Kidney (tissue), 14 donors: ENCODE results near the gene MTHFSD. TPM values are rescaled to one million over a fixed set of nuclear protein-coding genes. Genes with fewer than 3 reads are reported as not detected.

ENCODE experiments used
- DNase-seq, 5 donors: peaks; one replicate each; pipeline ENCODE4 v3.0.0-alpha.2; 2013 to 2020
- FAIRE-seq: peaks from 2 replicates; lab custom pipeline; 2012; peaks lifted over from hg19 to GRCh38; lab: Jason Lieb, UNC
- H3K27ac ChIP-seq, 2 donors: one replicate each; pipeline ENCODE4 v1.7.0; 2013; ENCODE audit warnings: low read depth in 2 of 2, low read length in 2 of 2, inconsistent platforms in 1 of 2
- H3K27me3 ChIP-seq: one replicate; pipeline ENCODE4 v1.7.1; 2013; ENCODE audit warnings: low read length, inconsistent platforms; ENCODE audit not compliant: control insufficient read depth, insufficient read depth
- H3K36me3 ChIP-seq, 3 donors: one replicate each; pipeline versions ENCODE4 v1.7.0 to v1.7.1; 2013; ENCODE audit warnings: low read length in 3 of 3, control low read depth in 1 of 3, inconsistent platforms in 1 of 3; ENCODE audit not compliant: insufficient read depth in 3 of 3, control insufficient read depth in 2 of 3
- H3K4me1 ChIP-seq, 3 donors: one replicate each; pipeline versions ENCODE4 v1.7.0 to v1.7.1; 2013; ENCODE audit warnings: low read length in 3 of 3, inconsistent platforms in 1 of 3, low read depth in 1 of 3; ENCODE audit not compliant: control insufficient read depth in 2 of 3, insufficient read depth in 2 of 3
- H3K4me3 ChIP-seq, 3 donors: one replicate each; pipeline versions ENCODE4 v1.7.0 to v1.8.1; 2013; ENCODE audit warnings: low read length in 3 of 3, control low read depth in 1 of 3, inconsistent platforms in 1 of 3
- H3K9ac ChIP-seq, 3 donors: one replicate each; pipeline versions ENCODE4 v1.7.0 to v1.7.1; 2013; ENCODE audit warnings: low read length in 3 of 3, control low read depth in 1 of 3, inconsistent platforms in 1 of 3
- H3K9me3 ChIP-seq, 3 donors: one replicate each; pipeline versions ENCODE4 v1.7.0 to v1.7.1; 2013; ENCODE audit warnings: low read length in 3 of 3, control low read depth in 1 of 3, inconsistent platforms in 1 of 3; ENCODE audit not compliant: control insufficient read depth in 2 of 3, insufficient read depth in 1 of 3
- intact Hi-C: fragments of 100-400 bp; cut with DNase I; formaldehyde crosslinking; loops from one replicate; pipeline ENCODE4 v1.11.1; 2022
- polyA plus RNA-seq: library from polyadenylated mRNA; stranded (reverse); fragments of 350-450 nt; fragmentation: Illumina TruSeq; extraction: RNeasy Lipid Tissue Mini Kit (QIAGEN cat#74804); gene quantifications from one replicate; pipeline ENCODE4 v1.2.3, GENCODE V29; 2014; ENCODE audit warnings: low read depth, low replicate concordance; ENCODE audit not compliant: insufficient read depth
- total RNA-seq: library from RNA; stranded (reverse); fragmentation: NEBNext Ultra II Directional; extraction: Animal tissue kit (Norgen Biotek cat#: 25700); gene quantifications from one replicate; pipeline ENCODE4 v1.2.1, GENCODE V29; 2021
- TF ChIP-seq, protein P1 (sequence below): IDR thresholded peaks from 3 replicates; pipeline ENCODE4 v1.5.1; 2012; ENCODE audit warnings: mild to moderate bottlenecking, moderate library complexity, borderline replicate concordance; ENCODE audit not compliant: insufficient read depth; ENCODE audit errors: extremely low read depth
- donor health status: control.
- donor health status: control.
- donor health status: control.
- donor health status: control.
- donor health status: control.
- donor health status: DM: yes; HTN: yes; CAD: no.
- donor health status: Normal renal cell carcinoma (clear cell type).

Gene MTHFSD
- total and polyA plus RNA-seq, 2 donors from 2014 or later = 11.3 to 26.2 TPM

DNA sequence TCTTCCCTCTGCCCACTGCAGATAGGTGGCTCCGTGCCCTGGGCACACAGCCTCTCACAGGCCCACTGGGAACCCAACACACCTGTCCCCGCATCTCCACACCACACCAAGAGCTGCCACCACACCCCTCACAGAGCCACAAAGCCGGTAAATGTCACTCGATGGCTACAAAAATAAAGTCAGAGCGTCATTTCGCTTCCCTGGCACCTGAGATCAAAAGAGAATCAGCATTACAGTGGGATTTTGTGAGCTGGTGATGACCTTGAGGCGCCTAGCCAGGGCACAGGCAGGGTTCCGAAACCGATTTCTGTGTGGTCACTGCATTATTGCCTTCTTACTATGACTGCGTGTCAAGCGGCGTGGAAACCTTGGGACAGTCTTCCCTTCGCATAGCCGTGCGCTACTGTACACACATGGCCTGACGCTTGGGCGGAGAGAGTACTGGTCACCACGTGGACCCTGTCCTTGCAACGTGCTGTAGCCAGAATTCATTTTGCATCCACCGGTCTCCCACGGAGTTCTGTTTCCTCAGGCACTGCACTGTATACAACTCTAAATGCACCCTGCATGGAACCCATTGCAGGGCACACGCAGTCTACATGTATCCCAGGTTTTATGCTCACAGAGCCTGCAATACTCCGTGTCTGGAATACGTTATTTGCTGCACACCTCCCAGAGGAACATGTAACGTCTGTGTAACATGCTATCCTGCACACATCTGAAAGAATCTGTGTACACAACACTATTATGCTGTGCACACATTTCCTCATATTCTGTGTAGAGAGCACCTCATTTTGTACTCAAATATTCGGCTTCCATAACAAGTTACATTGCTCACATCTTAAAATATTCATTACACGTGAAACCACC lies 50.5 kb downstream of the MTHFSD start:
- peaks cover 0 to 15% (median 0%) of the 10 kb centered on the region in 3 donors for H3K4me1 ChIP-seq
- no peak overlapping the region for H3K27ac ChIP-seq
- TF ChIP-seq, protein P1, sequence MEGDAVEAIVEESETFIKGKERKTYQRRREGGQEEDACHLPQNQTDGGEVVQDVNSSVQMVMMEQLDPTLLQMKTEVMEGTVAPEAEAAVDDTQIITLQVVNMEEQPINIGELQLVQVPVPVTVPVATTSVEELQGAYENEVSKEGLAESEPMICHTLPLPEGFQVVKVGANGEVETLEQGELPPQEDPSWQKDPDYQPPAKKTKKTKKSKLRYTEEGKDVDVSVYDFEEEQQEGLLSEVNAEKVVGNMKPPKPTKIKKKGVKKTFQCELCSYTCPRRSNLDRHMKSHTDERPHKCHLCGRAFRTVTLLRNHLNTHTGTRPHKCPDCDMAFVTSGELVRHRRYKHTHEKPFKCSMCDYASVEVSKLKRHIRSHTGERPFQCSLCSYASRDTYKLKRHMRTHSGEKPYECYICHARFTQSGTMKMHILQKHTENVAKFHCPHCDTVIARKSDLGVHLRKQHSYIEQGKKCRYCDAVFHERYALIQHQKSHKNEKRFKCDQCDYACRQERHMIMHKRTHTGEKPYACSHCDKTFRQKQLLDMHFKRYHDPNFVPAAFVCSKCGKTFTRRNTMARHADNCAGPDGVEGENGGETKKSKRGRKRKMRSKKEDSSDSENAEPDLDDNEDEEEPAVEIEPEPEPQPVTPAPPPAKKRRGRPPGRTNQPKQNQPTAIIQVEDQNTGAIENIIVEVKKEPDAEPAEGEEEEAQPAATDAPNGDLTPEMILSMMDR = no peak
- FAIRE-seq = no peak
- DNase-seq = peak in 1 of 5 donors; percentile 28
- no peaks in the 10 kb centered on the region for H3K9me3 ChIP-seq
- peaks cover 78% of the 10 kb centered on the region for H3K27me3 ChIP-seq
- no peaks in the 10 kb centered on the region for H3K36me3 ChIP-seq
- no peak overlapping the region for H3K9ac ChIP-seq
- H3K4me3 ChIP-seq = no peak overlapping the region
- intact Hi-C loops = loop anchor here (10.0 kb wide), 1 partner anchor 170 kb away; no protein-coding TSS in a partner anchor

GRCh38 chr16:86503830-86504229 lies 51.2 kb downstream of the MTHFSD start:
- Histone ChIP-seq H3K4me1 (peaks cover 0 to 12% (median 0%) of the 10 kb centered on the region in 3 donors), H3K27ac (no peak overlapping the region), H3K27me3 (peaks cover 81% of the 10 kb centered on the region), H3K9me3 (no peaks in the 10 kb centered on the region), H3K9ac (no peak overlapping the region), H3K36me3 (no peaks in the 10 kb centered on the region), H3K4me3 (no peak overlapping the region)
- TF ChIP-seq, protein P1 = no peak
- FAIRE-seq (no peak), DNase-seq (peak in 1 of 5 donors; percentile 29)
- intact Hi-C loops = loop anchor here (10.0 kb wide), 1 partner anchor 169 kb away; no protein-coding TSS in a partner anchor

DNA sequence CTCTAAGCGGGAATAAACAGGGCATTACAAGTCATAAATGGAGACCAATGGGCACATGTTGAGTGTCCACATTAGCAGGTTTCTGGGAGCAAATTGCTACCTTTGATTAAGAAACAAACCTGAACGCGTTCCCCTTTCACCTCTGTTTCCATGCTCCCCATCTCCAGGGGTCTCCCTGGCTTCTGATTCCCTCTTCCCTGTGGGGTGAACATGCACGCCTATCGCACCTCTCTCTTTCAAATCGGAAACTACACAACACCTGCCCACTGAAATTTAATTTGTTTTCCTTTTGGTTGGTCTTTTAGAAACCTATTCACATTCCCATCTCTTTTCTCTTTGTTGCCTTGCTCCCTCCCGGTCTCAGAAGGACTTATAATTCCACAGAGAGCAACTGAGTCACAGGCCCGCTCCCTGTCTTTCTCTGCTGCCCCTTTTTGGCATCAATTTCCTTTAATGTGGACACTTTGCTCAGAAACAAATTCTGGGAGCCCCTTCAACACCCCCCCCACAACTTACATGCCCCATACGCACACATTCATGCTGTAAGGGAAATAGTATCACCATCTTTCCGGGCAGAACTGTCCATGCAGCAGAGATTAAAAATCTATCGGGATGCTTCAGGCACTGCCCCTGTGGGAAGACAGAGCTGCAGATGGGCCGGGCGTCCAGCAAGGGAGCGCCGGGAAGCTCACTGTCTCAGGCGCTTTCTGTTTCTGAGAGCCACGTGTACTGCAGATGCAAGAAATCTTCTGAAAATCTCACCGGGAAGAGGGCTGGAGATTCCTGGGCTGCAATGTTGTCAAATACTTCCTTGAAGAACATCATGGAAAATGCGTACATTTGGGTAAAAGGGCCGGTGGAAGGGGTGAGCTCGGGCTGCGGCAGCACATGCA lies 51.9 kb downstream of the MTHFSD start:
- H3K27me3 ChIP-seq = peaks cover 82% of the 10 kb centered on the region
- no peak overlapping the region for H3K9ac ChIP-seq
- no peak for FAIRE-seq
- no peaks in the 10 kb centered on the region for H3K9me3 ChIP-seq
- intact Hi-C loops = loop anchor here (10.0 kb wide), 1 partner anchor 168 kb away; no protein-coding TSS in a partner anchor
- DNase-seq = peak in 2 of 5 donors; percentile 9 to 22
- no peak overlapping the region for H3K27ac ChIP-seq
- H3K4me1 ChIP-seq = peaks cover 0 to 6% (median 0%) of the 10 kb centered on the region in 3 donors
- H3K4me3 ChIP-seq = no peak overlapping the region
- H3K36me3 ChIP-seq = no peaks in the 10 kb centered on the region
- TF ChIP-seq, protein P1 = no peak
